ENCODE measurements around the gene NOTCH2.

NOTCH2 gene

DNA sequence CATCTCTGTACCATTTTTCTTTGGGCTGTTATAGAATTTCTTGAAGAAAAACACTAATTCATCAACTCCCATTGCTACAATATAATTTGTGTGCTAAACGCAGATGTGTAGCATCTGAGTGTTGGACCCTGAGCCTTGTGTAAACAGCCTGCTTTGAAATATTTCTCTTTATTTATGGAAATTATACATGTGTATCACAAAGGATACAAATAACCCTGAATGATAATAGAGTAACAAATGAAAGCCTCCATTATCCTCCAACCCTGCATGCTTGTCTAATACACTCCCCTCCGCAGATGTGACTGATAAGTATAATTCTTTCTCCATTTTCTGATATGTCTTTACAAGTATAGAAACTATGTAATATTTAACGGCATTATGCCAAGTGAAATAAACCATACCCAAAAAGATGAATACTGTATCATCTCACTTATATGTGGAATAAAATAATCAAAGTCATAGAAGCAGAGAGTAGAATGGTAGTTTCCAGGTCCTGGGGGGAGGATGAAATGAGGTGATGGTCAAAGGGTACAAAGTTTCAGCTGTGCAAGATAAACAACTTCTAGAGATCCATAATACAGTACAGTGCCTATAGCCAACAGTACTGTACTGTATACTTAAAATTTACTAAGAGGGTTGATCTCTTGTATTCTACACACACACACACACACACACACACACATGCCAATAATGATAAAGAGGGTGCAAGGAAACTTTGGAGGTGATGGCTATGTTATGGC lies 170.3 kb downstream of the NOTCH2 start:
- DNase-seq: no peak

DNA sequence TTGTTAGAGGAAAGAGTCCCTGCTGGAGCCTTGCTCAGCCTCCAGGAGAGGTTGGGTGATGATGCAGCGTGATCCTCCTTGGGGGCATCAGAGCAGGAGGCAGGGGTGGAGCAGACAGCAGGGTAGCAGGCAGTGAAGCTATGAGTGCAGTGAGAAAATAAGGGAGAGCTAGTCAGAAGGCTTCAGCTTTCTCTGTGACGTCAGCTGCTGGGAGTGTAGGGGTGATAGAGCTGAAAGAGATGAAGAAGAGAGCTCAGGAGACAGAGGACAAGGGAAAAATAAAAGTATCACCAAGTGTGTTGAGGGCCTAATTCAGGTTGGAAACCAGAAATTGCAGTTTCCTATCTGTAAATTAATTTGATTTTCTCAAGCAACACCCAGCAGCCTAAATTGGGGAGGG lies 170.9 kb downstream of the NOTCH2 start:
- no peak for DNase-seq

DNA sequence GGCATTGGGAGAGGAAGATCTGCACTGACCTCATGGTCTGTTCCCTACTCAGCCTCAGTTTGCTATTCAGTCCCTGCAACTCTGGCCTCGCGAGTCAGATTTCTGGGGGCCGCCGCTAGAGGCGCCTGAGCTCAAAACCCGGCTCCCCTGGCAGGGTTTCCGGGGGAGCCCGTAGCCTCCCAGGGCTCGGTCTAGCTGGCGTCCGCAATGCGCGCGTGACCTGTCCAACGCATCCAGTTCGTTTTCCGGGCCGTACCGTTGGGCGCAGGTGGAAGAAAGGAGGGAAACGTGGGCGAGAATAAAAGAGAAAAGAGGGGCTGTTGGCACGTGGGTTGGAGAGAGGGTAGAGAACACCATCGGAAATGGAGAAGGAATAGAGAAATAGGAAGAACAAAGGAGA lies 173.2 kb downstream of the NOTCH2 start, which contains the start of gene ADAM30:
Gene ADAM30, minus strand, starts transcription at position 213 of the 400 bp plus-strand sequence. Its CDS starts 179 bp downstream, at position 34.
- DNase-seq: no peak

DNA sequence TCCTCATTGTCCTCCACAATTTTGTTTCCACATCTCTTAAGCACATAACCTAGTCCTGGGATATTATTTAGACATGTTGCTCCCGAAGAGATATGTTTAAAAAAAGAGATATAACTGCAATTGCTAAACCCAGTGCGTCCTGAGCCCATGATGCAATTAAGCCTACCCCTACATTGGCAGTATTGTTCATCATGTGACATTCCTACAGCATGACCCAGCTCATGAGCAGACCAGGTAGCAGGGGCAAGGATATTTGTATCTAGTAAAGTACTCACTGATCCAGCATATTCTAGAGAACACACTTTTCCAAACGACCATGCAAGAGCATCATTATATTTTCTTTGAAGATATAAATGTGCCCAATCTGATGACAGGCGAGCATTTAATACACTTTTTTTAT lies 174.4 kb downstream of the NOTCH2 start:
- no peak for DNase-seq

DNA sequence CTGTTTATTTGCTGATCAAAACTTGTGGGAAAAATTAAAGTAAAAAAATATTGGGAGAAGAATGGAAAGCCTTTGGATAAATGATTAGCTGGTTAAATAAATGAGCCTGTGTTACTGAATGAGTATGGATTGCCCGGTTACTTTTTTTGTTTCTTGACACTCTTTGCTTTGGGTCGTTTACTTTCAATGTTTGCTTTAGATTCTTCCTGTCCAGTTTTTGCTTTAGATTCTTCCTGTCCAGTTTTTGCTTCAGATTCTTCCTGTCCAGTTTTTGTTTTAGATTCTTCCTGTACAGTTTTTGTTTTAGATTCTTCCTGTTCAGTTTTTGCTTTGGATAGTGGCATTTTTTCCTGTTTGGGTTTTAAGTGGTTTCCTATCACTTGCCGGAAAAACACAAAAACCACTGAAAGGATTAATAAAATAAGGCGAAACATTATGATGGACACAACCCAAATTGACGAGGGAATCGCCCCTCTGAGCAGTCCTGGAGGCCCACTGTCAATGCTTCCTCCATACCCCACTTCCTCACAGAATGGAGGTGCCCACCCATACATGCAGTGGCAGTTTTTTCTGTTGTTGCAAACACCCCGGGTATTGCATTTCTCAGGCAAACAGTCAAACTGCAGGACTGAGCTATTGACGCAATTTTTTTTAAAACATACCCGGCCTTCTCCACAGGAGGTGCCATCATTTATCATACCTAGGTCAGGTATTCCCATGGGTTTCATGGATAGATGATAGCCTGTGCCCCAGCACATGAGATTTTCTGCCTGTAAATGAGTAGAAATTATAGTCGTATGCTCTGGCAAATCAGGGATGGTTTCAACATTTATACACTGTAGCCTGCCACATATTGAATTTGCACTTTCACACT lies 175.4 kb downstream of the NOTCH2 start:
- DNase-seq: no peak

DNA sequence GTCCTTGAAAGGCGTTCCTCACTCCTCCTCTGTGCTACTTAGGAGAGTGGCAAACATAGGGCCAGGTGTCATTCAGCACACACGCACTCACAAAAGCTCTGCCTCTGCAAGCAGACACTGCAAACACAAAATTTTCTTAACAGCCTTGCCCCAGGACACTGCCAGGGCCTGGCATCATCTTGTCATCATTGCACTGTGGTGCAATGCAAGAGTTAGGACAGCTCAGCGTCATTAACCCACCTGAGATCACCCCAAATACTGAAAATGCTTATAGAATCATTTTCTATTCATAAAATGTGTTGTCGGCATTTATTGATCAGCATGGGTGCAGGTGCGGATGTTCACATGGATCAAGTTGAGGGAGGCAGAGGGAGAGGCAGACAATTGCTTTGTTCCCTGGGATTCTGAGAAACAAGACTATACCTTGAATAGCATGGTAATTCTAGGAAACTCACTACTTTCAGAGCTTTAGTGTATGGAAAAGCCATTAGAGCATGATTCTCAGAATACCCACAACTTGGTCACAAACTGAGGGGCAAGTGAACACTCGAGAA lies 176.1 kb downstream of the NOTCH2 start:
- no peak for DNase-seq

DNA sequence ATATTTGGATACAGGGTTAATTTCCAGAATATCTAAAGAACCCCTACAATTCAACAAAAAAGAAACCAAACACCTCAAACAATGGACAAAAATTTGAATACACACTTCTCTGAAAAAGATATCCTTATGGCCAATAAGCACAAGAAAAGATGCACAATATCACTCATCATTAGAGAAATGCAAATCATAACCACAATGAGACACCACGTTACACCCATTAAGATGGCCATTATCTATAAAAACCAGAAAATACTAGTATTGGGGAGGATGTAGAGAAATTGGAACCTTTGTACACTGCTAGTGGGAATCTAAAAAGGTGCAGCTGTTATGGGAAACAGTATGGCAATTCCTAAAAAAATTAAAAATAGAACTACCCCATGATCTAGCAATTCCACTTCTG lies 178.1 kb downstream of the NOTCH2 start:
- no peak for DNase-seq

DNA sequence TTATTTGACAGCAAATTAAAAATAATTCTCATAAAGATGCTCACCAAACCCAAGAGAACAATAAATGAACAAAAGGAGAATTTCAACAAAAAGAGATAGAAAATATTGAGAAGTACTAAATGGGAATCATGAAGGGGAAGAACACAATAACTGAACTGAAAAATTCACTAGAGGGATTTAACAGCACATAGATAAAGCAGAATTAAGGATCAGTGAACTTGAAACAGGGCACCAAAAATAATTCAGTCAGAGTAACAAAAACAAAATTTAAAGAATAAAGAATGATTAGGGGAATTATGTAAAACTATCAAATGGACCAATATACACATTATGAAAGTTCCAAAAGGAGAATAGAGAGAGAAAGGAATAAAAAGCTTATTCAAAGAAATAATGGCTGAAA lies 181.0 kb downstream of the NOTCH2 start:
- DNase-seq: no peak

DNA sequence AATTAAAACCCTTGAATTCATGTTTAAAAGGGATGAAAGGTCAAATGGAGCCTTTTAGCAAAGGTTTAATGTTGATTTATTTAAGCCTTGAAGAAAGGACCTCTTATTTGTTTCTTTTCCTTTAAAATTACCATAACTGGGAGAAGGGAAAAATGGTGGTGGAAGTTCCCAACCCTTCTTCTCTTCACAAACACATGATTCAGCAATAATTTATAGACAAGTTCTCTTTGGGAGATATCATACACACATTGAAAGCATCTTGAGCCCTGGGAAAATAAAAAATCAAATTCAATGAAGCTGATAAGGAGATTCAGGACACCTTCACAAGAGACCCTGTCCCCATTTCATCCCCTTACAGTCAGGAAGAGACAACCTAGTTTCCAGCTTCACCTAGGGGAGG lies 182.0 kb downstream of the NOTCH2 start:
- no peak for DNase-seq

DNA sequence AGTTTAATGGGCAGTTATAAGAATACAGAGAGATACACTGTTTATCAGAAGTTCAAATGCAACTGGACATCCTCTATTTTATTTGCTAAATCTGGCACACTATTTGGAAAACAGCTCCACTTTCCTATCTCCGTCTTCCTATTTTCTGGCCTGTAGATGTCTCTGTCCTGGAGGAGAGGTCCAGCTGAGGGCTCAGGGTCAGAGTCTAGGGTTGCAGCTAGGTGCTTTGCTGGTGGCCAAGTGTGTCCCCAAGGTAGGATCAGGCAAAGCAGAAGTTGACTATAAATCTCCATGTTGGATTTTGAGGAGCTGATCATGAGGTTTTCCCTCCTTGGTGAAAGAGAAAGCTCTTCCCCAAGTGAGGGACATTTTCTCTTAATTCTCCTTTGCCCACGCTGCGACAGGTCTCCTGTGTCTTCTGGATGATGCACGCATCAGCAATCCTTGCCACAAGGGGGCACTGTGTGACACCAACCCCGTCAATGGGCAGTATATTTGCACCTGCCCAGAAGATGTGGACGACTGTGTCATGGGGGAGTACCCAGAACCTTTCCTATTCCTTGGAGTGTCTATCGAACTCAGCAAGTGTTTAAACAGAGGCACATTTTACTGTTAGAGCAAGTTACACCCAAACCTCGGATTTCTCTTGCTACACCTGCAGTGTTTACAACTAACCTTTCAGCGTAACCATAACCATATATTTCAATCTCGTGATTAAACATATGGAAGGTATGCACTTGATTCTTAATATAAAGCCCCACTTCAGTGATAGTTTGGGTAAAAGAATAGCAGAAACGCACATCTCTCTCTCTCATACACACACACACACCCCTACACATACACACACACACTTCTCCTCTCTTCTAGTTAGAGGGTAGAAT lies 183.3 kb downstream of the NOTCH2 start:
- peak; percentile 76 for DNase-seq

DNA sequence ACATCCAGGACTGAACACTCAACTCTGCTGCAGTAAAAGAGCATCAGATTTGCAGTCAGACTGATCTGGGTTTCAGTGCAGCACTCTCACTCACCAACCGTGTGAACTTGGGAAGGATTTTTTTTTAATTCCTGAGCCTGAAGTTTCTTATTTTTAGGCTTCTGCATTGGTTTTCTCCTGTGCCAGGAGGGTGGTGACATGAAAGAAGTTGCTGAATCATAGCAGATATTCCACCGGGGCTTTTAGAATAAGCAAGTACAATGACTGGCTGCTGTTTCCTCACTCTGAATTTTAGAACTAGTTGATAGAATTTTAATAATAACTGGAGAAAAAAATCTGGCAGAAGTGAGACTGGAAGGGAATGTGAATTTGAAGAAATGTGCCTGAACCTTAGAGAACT lies 184.8 kb downstream of the NOTCH2 start:
- no peak for DNase-seq

DNA sequence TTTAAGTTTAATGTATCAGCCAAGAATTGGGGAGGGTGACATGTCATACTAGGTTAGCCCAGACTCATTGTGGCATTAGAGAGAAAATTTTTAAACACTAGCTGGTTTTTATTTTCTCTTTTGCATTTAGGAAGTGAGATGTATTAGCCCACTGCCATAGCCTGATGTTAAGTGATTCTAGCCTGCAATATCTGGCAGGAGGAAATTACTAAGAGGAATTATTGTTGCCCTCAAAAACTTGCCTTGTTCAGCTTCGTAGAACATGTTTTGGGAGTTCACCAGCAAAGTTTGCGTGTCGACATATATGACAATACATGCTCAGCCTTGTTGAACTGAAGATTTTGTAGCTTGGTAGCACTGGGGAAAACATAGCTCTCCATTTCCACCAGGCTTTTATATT lies 185.6 kb downstream of the NOTCH2 start:
- DNase-seq: no peak

DNA sequence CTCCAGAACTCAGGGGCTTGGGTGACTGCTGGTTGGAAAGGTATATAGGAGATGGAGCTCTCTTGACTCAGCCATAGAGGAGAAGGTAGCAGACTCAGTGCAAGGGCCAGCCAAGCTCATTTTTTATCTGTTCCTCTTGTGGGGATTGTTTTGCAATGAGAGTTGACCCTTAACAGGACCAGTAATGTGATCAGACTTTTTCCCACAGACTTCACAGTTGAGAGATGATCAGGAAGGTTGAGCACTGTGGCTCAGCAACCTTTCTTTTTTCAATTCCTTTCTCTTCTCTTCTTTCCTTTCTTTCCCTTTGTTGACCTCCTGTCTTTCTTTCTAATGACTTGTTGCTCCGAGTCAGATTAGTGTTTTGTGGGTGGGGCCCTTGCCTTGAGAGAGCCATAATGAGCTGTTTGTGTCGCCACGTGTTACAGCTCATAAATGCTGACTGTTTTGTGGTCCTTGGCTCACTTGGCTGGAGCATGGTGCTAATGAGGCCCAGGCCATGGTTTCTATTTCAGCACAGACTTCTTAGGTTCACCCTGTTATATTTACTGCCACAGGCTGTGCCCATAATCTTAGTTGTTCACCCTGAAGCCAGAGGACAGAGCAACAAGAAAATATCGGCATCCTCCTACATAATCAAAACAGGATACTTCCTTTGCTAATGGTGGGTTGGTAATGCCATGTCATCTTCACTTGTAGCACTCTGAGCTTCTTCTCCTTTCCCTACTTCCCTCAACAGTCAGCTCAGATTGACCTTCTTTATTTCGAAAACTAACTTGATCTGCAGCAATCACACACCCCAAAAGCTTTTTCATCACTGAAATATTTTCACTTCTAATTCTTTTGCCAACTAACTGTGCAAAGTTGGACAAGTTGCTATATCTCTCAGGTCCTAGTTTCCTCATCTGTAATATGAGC lies 187.1 kb downstream of the NOTCH2 start:
- no peak for DNase-seq

DNA sequence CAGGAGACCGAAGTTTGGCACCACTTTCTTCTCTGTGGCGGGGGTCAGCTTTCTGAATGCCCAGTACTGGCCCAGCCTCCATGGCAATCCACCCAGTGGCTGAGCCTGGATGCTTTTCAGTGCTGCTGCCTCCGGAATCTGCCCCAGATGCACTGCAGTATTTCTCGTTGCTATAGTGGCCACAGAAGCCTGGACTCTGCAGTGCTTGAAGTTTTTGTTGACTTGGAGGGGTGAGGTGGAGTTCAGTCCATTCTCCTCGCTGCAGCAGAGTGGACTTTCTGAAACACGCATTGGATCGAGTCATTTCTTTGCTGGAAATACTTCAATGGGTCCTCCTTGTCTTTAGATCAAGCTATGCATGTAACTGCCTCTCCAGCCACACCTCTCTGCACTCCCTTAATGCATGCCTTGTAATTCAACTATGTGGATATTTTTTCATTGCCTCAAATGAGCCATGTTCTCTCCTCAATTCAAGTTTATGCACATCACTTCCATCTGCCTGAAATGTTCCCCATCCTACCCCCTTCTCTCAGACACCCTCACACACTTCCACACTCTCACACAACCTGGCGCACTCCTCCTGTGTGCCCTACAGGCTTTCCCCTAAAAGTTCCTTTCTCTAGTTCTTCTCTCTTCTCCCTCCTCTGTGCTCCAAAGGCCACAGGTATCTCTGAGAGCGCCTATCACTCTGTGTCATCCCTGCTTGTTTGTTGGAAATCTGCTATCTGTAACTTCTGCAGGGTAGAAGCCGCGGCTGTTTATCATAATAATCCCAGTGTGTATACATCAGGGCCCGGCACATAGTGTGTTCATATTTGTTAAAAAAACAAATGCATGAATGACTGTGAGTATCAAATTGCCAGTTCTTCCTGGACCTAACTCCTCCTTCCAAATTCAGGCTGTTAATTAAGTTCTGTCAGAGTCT lies 189.7 kb downstream of the NOTCH2 start:
- DNase-seq: no peak

DNA sequence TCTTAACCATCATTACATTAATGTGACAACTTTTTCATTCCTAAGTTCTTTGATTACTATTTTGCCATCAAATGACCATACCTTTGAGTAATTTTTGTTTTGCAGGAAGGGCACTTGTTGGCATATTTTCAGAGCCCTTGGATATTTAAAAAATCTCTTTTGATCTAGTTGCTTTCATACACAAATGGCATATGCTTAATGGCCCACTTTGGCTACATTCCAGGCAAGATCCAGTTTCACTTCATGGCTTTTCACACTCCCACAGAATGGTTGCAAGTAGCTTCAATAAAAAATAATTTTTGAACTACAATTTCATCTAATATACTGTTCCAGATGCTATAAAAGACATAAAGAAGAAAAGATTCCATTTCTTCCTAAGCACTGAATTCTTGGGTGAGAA lies 191.3 kb downstream of the NOTCH2 start:
- no peak for DNase-seq

DNA sequence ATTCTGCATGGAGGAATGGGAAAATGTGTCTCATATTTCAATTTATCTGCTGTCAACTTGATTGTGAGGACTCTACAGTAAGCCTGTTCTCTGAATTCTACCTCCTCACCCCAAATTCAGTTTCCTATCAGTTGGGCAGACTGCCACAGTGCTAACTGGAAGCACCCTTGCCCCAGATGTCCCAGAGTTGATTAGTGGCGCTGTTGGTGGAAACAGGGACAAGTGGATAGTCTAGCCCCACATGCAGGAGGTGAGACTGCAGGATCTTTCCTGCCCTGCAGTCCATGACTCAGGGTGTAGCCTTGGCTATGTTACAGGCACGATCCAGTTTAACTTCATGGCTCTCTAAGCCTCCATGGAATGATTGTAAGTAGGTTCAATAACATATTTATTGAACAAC lies 195.3 kb downstream of the NOTCH2 start:
- no peak for DNase-seq

DNA sequence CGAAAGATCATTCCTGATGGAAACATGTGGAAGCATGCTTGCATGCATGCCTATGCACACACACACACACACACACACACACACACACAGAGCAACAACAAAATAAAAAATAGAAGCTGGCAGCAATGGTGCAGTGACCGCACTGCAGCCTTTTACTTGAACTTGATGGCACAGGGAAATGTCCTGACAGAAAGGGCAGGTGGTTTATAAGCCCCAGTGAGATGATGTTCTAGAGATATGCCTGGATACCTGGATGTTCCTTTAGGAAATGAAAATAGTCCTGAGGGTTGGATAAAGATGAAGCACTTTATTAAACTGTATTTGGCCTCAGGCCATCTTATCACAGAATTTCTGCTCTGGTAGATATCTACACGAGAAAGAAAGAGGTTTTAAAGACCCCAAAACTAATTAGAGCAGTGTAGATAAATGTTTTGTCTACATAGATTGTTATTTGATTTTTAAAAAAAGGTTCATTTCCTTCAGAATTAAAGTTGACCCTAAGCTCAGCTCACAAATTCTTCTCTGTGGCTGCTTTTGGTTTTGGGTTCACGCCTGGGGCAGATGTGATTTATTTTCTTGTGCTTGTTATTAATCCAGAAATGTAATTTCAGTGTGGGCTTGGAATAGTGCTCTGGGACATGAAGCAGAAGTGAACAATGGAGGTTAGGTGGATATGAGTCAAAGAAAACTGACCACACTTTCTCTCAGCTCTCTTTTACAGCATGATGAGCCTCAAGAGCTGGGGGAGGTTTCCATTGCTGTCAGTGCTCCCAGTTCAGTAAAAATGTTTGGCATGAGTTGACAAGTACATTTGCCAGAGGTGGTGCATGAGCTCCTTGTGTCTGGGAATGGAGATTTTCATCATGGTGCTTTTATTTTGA lies 196.1 kb downstream of the NOTCH2 start:
- DNase-seq: no peak

DNA sequence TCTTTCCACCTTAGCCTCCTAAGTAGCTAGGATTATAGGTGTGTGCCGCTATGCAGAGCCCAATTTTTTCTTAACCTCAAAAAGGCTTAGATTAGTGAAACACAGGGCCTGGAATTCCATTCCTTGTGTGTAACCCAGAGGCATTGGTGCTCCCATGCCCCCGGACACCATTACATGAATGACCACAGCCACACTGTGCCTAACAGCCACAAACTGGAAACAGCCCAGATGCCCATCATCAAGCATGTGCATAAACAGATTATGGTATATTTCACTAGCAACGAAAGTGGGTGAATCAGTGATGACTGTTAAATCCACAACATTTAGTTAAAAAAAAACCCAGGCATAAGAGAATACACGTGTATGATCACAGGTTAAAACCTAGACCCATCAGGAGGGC lies 197.6 kb downstream of the NOTCH2 start:
- no peak for DNase-seq

DNA sequence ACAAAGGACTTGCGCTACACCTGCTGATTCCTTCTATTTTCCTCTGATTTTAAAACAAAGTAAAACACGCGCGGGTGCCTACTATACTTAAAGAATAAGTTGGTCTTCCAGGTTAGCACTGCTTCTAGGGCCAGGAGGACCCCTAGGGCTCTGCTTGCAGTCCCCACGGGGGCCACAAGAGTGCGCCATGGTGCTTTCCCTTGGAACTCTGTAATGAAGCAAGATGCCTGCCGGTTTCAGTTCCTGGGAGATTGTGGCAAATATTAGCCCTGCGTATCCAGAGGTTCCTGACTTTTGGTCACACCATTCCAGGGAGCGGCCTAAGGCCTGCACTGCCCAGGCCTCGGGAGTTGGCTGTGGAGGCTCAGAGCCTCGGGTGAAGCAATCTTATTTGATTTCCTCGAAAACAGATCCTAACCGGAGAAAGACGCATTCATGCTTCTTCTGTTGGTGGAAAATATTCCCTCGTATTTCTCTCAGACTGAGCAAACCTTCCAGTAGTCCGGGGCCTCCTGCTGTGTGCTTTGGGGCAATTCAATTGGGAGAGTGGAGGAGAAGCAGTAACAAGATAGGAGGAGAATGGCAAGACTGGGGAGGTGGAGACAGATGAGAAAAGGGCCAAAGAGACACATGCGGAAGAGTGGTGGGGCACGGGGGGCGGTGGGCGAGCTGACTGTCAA lies 198.4 kb downstream of the NOTCH2 start:
- peak; percentile 81 for DNase-seq

All from stimulated activated CD4-positive, alpha-beta T cell treated with anti-CD3 and anti-CD28 coated beads, Interleukin-15, amount 100 ng/mL, for 24 hours (primary cell).